Stimulated activated CD4-positive, alpha-beta T cell treated with anti-CD3 and anti-CD28 coated beads, Interleukin-12 subunit alpha, Interleukin-12 subunit beta, amount 100 ng/mL, for 4 hours (primary cell): ENCODE data around the gene TOP1.
A peak's percentile ranks its signal among the peaks of the same experiment; 100 is the strongest.
"Not testable (repeated sequence)": the region's sequence is repeated elsewhere in the genome, so short reads cannot be mapped to it uniquely, and the experiment has no call there.

ENCODE experiments used
- DNase-seq: peaks from one replicate; pipeline ENCODE4 v3.0.0-alpha.2; 2020

The TOP1 gene

GRCh38 chr20:41098703-41099250 lies 70.2 kb downstream of the TOP1 start:
- no peak for DNase-seq

GRCh38 chr20:41100001-41100480 lies 71.4 kb downstream of the TOP1 start:
- no peak for DNase-seq

- no peak for DNase-seq
These were observed 73.0 kb downstream of the TOP1 start for GRCh38 chr20:41101660-41102059.

- DNase-seq: no peak
These were observed 79.9 kb downstream of the TOP1 start for GRCh38 chr20:41108531-41108930.

- no peak for DNase-seq
These were observed 81.4 kb downstream of the TOP1 start for GRCh38 chr20:41110012-41110411.

GRCh38 chr20:41110930-41111577 lies 82.4 kb downstream of the TOP1 start:
- DNase-seq: no peak

- DNase-seq: no peak
These were observed 82.9 kb downstream of the TOP1 start for GRCh38 chr20:41111578-41111951.

GRCh38 chr20:41116282-41116956 lies 87.8 kb downstream of the TOP1 start:
- DNase-seq: no peak

GRCh38 chr20:41118159-41118558 lies 89.5 kb downstream of the TOP1 start:
- DNase-seq: not testable (repeated sequence)

GRCh38 chr20:41118632-41119031 lies 90.0 kb downstream of the TOP1 start:
- DNase-seq: no peak

GRCh38 chr20:41119614-41120561 lies 91.3 kb downstream of the TOP1 start:
- no peak for DNase-seq

- no peak for DNase-seq
These were observed 92.8 kb downstream of the TOP1 start for GRCh38 chr20:41121399-41121798.

- no peak for DNase-seq
These were observed 95.0 kb downstream of the TOP1 start for GRCh38 chr20:41123631-41124030.

GRCh38 chr20:41124451-41125094 lies 96.0 kb downstream of the TOP1 start:
- no peak for DNase-seq

GRCh38 chr20:41125530-41126457 lies 97.2 kb downstream of the TOP1 start:
- DNase-seq: no peak

GRCh38 chr20:41126719-41127118 lies 98.1 kb downstream of the TOP1 start:
- no peak for DNase-seq

- not testable (repeated sequence) for DNase-seq
These were observed 99.7 kb downstream of the TOP1 start for GRCh38 chr20:41128317-41128716.

- DNase-seq: no peak
These were observed 103.2 kb downstream of the TOP1 start for GRCh38 chr20:41131594-41132387.

GRCh38 chr20:41132388-41132775 lies 103.8 kb downstream of the TOP1 start:
- DNase-seq: not testable (repeated sequence)

GRCh38 chr20:41133709-41134361 lies 105.2 kb downstream of the TOP1 start:
- DNase-seq: peak; percentile 47
